HT-29 (cell line): ENCODE data around the gene RARB. TPM values are rescaled to one million over a fixed set of nuclear protein-coding genes. Genes with fewer than 3 reads are reported as not detected.

ENCODE experiments used
- DNase-seq: peaks from one replicate; pipeline ENCODE4 v3.0.0-alpha.2; 2015; ENCODE audit warnings: low spot score
- total RNA-seq: library from RNA; depleted of rRNA; stranded (reverse); fragments of >200 nt; shearing (Covaris generic); gene quantifications from 2 replicates; pipeline ENCODE4 v1.2.3, GENCODE V29; 2014; rRNA removed

Gene RARB
- total RNA-seq: not detected in 2 replicates

DNA sequence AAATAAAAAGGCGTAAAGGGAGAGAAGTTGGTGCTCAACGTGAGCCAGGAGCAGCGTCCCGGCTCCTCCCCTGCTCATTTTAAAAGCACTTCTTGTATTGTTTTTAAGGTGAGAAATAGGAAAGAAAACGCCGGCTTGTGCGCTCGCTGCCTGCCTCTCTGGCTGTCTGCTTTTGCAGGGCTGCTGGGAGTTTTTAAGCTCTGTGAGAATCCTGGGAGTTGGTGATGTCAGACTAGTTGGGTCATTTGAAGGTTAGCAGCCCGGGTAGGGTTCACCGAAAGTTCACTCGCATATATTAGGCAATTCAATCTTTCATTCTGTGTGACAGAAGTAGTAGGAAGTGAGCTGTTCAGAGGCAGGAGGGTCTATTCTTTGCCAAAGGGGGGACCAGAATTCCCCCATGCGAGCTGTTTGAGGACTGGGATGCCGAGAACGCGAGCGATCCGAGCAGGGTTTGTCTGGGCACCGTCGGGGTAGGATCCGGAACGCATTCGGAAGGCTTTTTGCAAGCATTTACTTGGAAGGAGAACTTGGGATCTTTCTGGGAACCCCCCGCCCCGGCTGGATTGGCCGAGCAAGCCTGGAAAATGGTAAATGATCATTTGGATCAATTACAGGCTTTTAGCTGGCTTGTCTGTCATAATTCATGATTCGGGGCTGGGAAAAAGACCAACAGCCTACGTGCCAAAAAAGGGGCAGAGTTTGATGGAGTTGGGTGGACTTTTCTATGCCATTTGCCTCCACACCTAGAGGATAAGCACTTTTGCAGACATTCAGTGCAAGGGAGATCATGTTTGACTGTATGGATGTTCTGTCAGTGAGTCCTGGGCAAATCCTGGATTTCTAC lies at the start of gene RARB:
Gene RARB (plus strand): TSS at position 322 of the 847 bp plus-strand sequence. CDS start 469 bp downstream, at position 791.
- no peak for DNase-seq

DNA sequence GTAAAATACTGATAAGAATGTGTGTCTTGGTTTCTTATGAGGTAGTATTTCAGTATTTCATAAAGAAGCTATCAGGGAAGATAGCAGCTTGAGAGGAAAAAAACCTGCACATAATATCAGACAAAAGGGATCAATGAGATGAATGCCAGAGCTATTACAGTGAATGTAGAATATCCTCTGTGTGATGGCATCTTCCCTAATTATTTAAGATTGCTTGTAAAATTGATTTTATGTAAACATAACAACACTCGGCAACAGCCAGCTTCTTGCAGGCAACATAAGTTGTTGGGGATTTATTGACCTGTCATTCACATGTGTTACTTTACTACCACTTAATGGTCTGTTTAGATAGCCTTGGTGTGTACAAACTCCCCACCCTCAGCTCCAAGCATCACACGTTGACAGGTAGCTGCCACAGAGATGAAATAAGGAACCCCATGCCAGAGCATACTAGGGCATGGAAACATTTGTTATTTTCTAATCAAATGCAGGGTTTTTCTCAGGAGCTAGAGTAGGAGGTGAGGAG lies 49.2 kb upstream of the RARB start:
- DNase-seq: no peak

DNA sequence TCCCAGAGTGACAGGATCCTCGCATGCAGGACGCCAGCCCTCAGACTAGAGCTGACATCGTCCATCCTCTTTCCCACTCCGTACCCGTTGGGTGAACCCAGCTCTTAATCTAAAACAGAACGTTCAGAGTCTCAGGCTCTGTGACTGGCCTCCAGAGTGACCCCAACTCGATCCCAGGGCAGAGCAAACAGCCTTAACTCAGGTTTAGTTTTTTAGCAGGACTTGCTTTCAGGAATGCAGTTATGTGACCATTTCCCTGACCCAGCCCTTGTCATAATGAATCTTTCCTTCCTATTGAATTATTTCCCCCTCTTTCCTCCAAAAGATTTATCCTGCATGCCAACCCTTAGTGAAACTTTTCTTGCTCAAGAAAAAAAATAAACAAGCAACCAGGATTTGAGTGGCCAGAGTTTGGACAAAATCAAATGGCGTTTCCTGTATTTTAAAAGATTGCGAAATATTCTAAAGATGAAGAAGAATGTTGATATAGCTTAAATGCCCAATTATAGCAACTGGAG lies 47.8 kb upstream of the RARB start:
- DNase-seq: no peak

DNA sequence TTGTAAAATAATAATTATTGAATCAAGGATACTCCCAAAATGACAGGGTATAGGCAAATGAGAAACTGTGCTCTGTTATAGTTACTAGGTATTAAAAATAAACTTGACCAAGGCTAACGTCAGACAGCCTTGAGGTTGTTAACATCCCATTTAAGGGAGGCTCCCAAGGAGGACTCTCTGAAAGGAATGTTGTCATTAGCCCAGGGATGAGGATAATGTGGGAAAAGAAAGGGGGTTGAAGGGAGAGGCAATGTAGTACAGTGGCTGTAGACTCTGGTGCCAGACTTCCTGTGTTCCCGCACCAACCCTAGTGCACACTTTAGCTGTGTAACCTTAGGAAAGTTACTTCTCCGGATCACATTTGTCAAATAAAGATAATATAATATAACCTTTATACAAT lies 47.0 kb upstream of the RARB start:
- DNase-seq: no peak

DNA sequence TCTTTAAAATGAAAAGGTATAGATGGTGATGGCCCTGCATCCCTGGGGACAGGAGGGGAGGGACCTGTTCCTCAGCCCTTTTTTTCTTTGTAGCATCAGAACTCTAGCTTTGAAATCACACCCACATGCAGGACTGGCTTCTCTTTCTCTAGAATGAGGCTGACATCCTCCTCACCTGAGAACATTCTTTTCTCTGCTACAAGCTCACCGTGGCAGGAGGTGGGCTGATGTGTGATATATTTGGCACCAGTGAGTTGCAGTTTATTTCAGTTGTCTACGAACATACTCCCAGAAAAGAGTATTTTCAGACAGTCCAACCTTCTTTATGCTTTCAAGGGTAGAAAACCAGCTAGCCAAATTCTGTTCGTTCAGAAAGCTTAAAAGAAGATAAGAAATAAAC lies 43.6 kb upstream of the RARB start:
- DNase-seq: no peak

DNA sequence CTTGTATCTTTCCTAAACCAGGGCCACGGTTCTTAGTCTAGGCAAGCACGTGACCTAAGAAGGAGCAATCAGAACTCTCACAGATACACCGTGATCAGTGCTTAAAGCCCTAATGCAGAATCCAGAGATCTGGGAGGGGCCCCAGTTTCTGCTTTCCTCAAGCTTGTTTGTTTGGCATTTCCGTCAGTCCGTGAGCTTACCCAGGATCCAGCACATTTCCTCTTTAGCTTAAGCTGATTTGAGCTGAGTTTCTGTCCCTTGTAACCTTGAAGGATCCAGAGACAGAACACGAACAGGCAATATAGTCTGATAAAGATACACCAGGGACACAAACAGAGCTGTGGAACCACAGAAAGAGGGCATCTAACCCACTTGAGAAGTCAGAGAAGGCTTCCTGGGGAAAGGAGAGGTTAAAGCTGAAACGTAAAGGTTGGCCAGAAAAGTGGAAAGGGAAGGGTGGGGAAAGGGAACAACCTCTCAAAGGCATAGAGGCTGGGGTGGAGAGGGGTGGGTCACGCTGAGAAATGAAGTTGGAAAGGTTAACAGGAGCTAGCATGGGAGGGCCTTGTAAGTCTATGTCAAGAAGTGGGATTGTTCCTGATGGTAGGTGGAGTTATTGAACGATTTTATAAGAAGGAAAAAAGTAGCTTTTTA lies 42.1 kb upstream of the RARB start:
- DNase-seq: peak; percentile 19

DNA sequence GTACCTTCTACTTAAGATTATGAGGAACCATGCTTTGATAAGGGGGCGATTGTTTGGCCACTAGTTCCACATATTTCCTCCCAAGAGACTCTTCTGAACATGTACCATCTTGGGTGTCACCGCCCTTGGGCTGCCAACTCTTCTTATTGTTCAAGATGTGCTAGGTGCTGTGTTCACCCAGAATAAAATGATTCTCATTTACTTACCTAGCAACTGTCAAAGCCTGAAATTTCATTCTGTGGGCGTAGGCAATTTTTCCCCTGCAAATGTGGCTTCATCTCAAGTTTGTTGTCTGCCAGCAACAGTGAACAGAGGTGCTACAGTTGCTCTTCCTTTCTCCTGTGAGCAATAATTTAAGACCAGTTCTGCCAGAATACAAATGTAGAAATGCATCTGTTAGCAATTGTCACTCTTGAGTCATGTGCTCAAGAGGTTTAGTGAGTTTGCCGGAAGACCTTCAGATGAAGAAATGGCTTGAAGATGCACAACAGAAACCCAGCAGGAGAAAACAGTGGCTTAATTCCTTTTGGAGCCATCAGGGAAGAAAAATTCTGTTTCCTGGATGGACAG lies 41.3 kb upstream of the RARB start:
- DNase-seq: no peak

DNA sequence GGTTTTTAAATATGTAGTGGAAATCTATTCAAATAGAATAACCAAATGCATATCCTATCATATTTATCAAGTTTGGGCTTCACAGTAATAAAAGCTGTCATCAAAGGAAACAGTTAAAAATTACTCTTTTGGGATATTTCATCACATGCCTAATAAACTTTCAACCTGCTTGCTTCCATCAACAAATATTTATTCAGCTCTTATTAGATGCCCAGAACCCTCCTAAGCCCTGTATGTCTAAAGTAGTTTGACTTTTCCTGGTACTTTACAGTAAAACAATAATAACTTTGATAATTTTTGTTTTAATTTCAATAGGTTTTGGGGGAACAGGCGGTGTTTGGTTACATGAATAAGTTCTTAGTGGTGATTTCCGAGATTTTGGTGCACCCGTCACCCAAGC lies 37.5 kb upstream of the RARB start:
- no peak for DNase-seq

DNA sequence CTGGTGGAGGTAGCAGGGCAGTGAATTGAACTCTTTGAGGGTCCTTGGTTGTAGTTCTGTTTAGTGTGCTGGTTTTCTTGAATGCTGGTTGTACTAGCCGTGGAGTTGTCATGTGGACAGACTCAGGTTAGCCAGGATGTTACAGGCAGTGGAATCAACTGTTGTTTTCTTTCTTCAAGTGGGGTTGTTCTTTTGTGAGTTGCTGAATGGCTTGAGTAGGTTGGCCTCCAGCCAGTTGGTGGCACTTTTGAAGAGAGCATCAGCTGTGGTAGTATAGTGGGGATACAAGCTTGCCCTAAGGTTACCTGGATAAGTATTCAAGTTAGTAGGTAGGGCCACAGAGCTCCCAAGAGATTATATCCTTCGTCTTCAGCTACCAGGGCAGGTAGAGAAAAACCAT lies 31.8 kb upstream of the RARB start:
- DNase-seq: no peak

DNA sequence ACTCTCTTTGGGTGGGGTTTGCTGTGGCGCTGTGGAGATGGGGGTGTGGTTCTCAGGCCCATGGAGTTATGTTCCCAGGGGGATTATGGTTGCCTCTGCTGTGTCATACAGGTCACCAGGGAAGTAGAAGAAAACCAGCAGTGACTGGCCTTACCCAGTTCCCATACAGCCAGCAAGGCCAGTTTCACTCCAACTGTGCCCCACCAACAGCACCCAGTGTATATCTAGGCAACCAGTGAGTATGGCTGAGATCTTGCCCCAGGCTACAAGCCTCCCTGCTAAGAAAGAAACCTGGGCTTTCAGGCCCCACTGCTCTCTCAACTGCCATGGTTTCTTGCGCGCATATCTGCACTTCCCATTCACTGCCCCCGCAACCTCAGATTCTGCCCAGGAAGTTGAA lies 31.4 kb upstream of the RARB start:
- no peak for DNase-seq

DNA sequence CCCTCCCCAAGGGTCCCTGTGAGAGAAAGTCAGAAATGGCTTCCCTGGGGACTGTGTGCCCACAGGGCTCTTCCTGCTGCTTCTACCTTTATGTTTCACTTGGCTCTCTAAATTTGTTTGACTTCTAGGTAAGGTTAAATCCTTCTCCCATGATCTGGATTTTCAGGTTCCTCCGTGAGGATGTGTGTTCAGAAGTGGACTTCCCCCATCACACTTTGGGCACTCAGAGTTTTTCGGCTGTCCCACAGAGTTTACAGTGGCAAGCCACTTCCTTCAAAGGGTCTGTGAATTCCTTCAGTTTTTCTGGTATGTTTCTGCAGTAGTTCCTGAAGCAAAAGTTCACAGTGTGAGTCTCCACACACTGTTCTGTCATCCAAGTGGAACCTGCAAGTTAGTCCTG lies 30.9 kb upstream of the RARB start:
- no peak for DNase-seq

DNA sequence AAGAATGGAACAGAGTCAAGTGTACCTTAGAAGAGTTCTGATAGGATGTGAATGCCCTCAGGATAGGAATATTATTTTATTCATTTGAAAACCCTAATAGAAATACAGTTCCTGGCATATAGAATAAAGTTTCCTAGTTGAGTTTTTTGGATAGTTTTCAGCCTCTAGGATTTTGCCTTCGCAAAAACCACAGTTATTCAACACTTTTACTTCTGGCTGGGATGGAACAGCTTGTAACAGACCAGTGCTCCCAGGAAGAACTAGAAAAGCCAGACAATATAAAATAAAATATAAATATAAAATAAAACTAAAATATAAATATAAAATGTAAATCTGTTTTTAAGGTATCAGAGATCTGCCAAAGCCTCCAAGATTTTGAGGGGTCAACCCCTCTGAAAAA lies 27.5 kb upstream of the RARB start:
- DNase-seq: no peak

DNA sequence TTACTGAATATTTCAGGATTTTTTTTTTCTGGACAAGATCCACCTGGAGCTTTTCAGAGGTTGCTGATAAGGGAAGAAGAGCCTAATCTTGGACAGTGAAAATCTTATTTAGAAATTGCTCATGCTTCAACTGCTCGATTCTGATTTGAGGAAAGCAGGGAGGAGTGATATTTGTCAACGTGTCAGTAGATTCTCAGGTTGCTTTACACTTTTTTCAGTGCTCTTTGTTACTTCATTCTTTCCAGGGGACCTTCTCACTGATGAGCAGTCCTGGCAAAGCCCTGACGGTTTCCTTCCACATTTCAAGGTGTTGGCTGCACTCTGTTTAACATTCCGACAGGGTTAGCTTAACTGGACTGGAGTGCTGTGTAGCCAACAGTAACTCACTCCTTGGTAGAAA lies 24.1 kb upstream of the RARB start:
- DNase-seq: no peak

DNA sequence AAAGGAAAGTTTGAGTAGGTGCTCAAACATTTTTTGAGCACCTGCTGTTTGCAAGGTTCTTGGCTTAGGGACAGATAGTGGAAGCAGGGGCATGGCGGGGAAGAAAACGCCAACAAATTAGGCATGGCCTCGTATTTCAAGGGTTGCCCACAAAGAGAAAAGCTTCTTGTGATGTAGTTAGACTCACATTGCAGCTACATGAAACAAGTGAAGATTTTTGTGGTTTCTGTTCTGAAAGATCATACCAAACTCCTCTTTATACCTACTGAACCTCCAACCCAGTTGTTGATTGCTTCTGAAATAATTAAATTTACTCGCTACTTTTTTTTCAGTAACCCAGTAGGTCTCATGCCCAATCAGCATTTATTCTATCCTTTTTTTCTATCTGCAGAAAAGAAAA lies 23.5 kb upstream of the RARB start:
- no peak for DNase-seq

DNA sequence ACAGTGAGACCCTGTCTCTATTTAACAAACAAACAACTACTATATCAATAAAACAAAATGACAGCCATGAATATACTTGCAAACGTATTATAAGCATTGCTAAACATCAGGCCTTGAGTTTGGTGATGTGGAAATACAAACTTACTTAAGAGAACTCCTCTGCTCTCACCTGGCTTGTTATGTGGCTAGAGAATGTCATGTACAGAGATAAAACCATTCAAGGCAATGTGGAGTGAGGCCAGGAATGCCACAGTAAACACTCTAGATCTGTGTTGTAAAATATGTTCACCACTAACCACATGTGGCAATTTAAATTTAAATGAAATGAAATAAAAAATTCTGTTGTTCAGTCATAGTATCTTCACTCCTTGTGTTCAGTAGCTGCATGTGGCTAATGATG lies 22.7 kb upstream of the RARB start:
- DNase-seq: no peak

DNA sequence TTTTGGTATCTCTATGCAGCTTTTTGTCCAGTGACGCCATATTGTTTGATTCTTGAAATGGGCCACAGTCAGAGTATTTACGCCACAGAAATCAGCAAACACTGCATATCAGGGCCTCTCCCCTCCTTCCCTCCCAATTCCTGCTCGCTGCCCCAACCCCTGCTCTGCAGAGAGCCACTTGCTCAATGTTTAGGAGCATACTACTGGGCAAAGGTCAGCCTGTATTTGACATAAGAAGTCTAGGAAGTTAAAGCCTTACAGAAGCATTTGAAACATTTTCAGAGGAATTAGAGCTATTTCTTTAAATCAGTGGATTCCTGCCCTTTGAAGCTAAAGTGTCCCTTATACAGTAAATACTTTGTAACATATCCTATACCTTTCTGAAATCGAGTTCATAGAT lies 17.4 kb upstream of the RARB start:
- no peak for DNase-seq

DNA sequence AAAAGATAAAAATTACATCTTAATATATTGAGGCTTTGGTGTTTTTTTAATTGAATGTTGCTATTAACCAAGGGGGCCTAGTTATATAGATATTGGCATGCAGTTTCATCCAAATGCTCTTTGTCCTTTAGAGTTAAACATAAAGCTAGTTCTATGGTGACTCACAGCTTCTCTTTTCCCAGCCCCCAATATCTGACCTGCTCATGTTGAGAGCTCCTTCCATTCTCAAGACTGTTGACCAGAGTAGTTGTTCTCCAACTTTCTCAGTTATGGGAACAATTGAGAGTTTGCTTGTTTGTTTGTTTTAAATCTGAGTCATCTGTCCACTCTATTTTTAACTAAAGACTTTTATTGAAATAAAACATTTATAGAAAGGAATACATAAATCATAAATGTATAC lies 15.8 kb upstream of the RARB start:
- peak; percentile 21 for DNase-seq

DNA sequence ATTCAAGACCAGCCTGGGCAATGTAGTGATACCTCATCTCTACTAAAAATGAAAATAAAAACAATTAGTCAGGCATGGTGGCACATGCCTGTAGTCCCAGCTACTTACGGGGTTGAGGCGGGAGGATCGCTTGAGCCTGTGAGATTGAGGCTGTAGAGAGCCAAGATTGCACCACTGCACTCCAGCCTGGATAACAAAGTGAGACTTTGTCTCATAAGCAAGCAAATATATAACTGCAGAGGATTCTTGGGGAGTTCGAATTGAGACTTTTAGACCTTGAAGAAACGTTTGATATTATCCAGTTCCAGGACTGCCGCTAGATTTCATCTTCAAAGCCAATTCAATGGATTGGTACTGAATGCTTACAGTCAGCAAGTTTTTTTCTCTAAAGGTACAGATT lies 11.9 kb upstream of the RARB start:
- no peak for DNase-seq

DNA sequence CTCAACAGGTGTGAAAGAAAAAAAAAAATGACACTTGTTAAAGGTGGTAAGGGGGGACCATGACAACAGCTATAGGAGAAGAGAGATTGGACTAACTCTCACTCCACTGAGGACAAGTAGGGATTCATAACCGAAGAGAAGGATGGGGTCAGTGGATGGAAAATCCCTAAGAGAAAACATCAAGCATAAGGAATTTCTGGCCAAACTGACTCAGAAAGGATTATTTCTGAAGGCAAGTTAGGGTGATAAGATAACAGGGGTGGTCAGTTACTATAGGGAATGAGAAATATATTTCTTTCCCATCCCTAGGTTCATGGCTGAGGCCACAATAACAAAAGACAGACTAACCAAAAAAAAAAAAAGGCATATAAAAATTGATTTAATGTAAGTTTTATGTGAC lies 9.5 kb upstream of the RARB start:
- DNase-seq: no peak

DNA sequence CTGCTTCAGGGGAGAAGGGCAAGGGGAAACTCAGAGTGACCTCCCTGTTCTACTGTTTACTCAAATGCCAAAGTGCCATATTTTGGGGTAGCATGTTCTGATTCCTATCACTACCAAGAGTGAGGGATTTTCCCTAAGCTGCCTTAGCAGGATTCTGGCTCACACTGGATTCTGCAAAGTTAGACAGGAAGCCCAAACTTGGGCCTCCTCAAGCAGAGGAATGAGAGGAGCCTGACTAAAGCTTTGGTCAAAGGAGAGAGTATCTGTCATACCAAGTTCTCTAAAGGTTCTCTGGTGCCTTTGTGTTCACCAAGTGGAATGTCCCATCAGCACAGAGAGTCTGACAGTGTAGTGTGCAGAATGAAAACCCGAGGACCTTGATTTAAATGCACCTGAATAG lies 8.8 kb upstream of the RARB start:
- DNase-seq: no peak

DNA sequence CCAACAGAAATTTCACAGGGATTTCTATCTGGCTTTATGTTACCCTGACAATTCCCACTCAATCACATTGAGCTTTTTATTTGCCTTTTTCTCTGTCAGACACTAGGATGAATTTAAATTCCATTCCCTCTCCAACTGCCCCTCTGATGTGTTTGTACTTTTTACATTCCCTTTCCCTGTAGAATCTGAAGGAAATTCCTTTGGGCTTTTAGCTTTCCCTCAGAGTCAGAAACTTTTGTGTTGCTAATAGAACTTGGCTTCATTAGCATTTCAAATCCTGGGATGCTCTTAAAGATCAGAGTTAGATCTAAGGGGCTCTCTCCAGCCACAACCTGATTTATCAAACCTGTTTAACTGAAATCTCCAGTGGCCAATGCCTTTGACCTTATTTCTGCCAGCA lies 7.9 kb upstream of the RARB start:
- no peak for DNase-seq

DNA sequence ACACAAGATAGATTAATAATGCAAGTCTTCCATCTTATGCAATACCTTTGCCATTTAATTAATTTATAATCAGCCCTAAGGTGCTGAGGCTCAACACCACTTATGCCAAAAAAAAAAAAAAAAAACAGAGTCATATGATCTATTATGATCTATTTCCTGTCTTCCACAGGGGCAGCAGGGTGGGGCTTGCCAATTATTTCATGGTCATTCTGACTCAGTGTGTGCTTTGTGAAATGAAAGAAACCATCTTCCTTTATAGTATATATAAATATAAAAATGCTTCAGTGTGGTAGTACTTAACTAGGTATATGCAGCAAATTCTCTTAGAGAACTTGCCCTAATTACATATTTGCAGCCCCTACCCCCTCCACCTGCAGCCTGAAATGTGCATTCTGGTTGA lies 7.2 kb upstream of the RARB start:
- no peak for DNase-seq

DNA sequence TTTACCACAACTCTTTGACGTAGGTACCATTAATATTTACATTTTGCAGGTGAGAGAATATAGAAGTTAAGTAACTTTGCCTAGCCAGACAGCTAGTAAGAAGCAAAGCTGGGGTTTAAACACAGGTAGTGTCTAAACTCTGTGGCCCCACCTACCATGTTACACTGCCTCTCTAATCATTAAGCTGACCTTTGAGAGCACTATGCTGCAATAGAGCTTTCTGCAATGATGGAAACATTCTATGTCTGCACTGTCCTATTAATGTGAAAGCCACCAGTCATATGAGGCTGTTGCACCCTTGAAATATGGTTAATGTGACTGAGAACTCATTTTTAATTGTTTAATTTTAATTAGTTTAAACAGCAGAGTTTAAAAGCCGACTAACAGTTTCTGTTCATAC lies 6.3 kb upstream of the RARB start:
- DNase-seq: no peak
